HAP-1 (cell line): ENCODE results near the gene TLE4.
"Not testable (repeated sequence)": the region's sequence is repeated elsewhere in the genome, so short reads cannot be mapped to it uniquely, and the experiment has no call there.

ENCODE experiments used
- DNase-seq, 2 experiments: peaks; one replicate each; pipeline ENCODE4 v3.0.0-alpha.2; 2016 to 2020; ENCODE audit warnings: low spot score in 2 of 2
- H3K27me3 ChIP-seq: fragments of 250-450 bp; sonication (Bioruptor Pico); 2 replicates; pipeline ENCODE4 v1.5.1; 2020; ENCODE audit warnings: low read depth, mild to moderate bottlenecking, moderate library complexity
- H3K36me3 ChIP-seq: fragments of 250-450 bp; sonication (Bioruptor Pico); replicated peaks from 2 replicates; pipeline ENCODE4 v1.5.1; 2020; ENCODE audit warnings: mild to moderate bottlenecking
- H3K4me1 ChIP-seq: fragments of 250-450 bp; sonication (Bioruptor Pico); 2 replicates; pipeline ENCODE4 v1.5.1; 2020; ENCODE audit warnings: mild to moderate bottlenecking
- H3K4me3 ChIP-seq: fragments of 250-450 bp; sonication (Bioruptor Pico); 2 replicates; pipeline ENCODE4 v1.5.1; 2020; ENCODE audit warnings: mild to moderate bottlenecking, moderate library complexity
- H3K9me3 ChIP-seq: fragments of 250-450 bp; sonication (Bioruptor Pico); 2 replicates; pipeline ENCODE4 v1.5.1; 2020; ENCODE audit warnings: mild to moderate bottlenecking, moderate library complexity
- in situ Hi-C: fragments of 300-500 bp; cut with MboI; formaldehyde crosslinking; loops from 3 replicates; pipeline ENCODE4 v1.14.3; 2020; ENCODE audit warnings: low sequenced_read_pairs, inconsistent platforms, mixed read lengths

TLE4 gene

DNA sequence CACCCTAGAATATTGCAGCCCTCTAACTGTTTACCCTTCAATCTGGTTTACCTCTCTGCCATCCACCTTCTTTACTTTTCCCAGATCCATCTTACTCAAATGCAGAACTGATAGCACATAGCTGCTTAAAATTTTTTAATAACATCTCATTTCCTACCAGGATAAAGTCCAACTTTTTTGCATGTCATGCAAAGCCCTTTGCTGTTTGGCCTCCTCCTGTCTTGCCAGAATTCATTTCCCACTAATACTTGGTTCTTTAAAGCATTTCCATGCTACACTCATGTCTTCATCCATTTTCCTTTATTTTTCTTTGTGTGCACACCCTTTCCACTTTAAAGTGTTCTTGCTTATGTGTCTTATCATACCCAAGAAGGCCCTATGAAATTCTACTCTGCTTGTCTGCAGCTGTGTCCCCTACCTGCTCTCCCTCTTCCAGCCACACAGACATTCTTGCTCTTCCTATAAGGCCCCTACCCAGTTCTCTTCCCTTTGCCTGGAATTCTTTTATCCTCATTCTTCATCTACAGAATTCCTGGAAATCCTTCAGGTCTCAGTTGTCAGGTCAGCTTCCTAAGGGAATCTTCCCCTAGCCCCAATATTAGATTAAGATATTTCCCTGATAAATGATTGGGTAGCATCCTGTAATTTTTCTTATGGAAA, 50.3 kb downstream of the TLE4 start:
- H3K27me3 ChIP-seq, result no peaks in the 10 kb centered on the region
- no peak for DNase-seq
- H3K4me1 ChIP-seq, result peaks cover 4% of the 10 kb centered on the region; the same call in 1 of the 2 replicates
- no peak overlapping the region for H3K4me3 ChIP-seq
- in situ Hi-C loops, result no loop called here
- no peaks in the 10 kb centered on the region for H3K9me3 ChIP-seq
- H3K36me3 ChIP-seq, result no peaks in the 10 kb centered on the region

DNA sequence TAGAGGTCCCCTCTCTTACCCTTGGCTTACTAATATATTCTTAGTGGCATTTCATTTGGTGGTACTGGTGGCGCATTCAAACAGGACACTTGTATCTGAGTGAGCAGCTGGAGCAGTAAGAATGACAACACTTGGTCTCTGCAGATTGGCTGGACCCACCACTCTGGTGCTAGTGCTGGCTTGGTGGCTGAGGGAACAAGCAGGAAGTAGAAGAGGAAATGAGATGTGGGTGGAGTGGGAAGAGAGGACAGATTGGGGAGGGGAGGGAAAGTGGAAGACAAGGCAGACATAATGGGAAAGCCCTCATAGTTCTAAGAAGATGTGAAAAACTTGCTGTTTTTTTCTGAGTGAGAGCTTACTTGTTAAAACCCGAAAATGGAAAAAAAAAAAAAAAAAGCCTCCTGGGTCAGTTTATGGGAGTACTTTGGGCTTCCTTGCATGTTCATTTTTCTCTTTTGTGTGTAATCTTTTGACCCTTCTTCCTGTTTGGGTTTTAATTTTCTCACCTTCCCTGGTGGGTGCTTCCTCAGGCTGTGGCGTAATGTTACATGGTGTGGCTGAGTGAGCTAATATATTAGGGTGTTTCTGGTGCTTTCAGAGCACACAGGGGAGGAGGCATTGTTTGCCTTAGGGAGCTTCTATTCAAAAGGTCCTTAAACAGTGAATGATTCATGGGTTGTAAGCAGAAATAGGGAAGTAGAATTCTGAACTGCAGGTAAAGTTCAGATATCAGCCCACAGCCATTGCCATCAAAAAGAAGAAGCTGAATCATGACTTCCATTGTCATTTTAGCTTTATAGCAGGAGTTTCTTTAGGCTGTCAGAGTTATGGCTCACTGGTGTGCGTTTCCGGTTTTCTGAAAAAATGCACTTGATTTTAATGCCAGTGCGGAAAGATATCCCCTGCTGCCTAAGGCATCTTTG, 52.3 kb downstream of the TLE4 start:
- Histone ChIP-seq H3K9me3 (no peaks in the 10 kb centered on the region), H3K36me3 (no peaks in the 10 kb centered on the region), H3K4me3 (no peak overlapping the region), H3K4me1 (peaks cover 9% of the 10 kb centered on the region), H3K27me3 (no peaks in the 10 kb centered on the region)
- in situ Hi-C loops, result no loop called here
- DNase-seq, result no peak

DNA sequence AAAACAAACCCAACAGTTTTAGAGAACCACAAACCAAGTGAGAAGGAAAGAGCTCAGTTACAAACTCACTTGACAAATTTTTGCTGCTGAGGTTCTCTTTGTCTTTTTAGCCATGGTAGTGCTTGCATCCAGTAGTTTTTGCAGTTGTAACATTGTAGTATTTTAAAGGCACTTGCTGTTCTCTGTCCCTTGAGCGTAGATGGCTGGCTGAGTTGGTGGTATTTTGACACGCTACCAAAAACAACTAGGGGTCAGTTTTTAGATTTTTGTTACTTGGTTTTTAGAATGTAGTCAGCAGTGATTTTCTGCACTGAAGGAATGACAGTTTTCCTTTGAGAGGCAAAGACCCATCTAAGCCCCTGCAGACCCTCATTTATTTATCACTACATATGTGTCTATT, 58.0 kb downstream of the TLE4 start:
- Histone ChIP-seq H3K36me3 (no peaks in the 10 kb centered on the region), H3K4me1 (peaks cover 6% of the 10 kb centered on the region), H3K9me3 (no peaks in the 10 kb centered on the region), H3K4me3 (no peak overlapping the region), H3K27me3 (no peaks in the 10 kb centered on the region)
- in situ Hi-C loops, result no loop called here
- no peak for DNase-seq

DNA sequence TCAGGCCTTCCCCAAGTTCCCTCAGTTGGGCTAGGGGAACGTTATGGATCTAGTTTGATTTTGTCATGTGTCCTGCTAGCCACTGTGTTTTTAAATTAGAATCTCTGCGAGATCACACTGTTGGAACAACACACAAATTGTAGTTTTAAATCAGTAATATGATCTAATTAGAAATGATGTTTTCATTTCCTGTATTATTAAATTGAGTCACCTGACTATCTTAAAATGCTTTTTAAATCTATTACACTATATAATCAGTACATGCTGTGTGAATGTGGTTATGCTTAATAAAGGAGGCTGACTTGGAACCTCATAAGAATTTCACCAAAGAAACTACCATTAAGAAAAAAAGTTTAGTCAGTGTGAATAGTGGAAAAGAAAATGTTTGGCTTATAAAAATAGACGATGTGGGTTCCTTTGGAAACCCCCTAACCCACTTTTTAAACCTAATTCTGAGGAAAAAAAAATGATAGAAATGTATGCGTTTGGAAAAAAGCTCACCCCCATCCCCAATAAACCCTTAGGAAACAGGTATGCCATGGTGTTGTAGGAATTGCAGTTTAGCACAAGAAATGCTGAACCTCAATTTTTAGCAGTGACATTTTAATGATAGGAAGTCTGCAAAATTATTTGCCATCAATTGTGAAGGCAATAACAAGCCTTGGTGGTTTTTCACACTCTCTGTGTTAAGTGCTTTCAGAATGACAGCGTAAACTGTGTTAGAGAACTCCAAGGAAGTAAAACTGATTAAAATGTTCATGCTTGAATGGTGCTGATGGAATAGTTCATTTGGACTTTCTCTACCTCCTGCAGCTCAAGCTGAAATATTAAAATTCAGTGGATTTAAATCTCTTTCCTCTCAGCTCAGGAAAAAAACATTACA, 59.0 kb downstream of the TLE4 start:
- Histone ChIP-seq H3K36me3 (no peaks in the 10 kb centered on the region), H3K9me3 (no peaks in the 10 kb centered on the region), H3K27me3 (no peaks in the 10 kb centered on the region), H3K4me1 (peaks cover 6% of the 10 kb centered on the region), H3K4me3 (no peak overlapping the region)
- DNase-seq, result no peak
- in situ Hi-C loops, result no loop called here

DNA sequence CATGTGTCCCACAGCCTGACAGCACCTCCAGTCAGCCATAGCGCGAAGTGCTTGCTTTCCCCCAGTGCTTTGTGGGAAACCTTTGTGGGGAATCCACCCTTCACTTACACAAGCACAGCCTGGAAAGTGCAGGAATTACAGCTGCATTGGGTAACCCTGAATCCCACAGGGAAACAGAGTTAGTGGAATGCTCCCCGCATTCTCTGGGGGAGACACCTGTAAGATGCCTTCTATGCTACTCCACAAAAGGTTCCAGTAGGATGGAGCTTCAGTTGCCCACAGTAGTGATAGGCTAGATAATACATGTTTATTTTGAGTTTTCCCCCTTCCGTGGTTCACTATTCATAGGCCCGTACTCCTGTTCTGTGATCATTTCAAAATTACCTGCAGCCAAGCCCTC, 60.3 kb downstream of the TLE4 start:
- Histone ChIP-seq H3K4me1 (peaks cover 6% of the 10 kb centered on the region), H3K9me3 (no peaks in the 10 kb centered on the region), H3K4me3 (no peak overlapping the region), H3K27me3 (no peaks in the 10 kb centered on the region), H3K36me3 (no peaks in the 10 kb centered on the region)
- in situ Hi-C loops, result no loop called here
- no peak for DNase-seq

DNA sequence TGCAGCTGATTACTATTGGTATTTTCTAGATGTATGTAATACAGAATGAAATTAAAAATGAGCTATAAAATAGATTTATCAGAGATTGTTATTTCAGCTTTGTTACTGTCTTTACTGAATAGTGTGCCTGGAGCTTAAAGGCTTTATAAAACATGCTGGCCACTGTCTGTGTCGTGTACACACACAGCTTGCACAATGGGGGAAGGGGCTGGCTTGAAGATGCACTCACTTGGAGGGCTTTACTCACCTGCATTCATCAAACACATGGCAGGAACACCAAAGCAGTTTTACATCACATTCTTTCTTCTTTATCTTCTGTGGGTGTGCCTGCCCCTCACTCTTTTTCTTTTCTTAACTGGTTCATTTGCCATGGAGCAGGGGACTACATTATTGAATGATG, 60.9 kb downstream of the TLE4 start:
- in situ Hi-C loops, result no loop called here
- H3K9me3 ChIP-seq, result no peaks in the 10 kb centered on the region
- H3K4me3 ChIP-seq, result no peak overlapping the region
- DNase-seq, result no peak
- peaks cover 4% of the 10 kb centered on the region for H3K4me1 ChIP-seq
- no peaks in the 10 kb centered on the region for H3K36me3 ChIP-seq
- no peaks in the 10 kb centered on the region for H3K27me3 ChIP-seq

DNA sequence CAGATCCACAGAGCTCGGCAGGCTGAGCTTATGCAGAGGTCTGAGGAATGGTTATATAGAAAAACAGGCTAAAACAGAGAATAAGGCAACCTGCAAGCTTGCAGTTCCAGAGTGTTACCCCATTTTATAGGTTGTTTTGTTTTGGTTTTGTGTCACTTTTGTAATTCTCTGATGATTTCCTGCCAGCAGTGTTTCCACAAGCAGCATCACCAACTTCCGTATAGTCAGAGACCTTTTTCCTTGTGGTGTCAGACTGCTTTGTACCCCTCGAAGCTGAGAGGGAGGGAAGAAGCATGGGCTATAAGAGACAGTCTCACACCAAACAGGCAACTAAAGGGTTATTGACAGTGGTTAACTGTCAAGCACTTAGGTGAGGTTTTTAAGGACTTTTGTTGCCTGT, 61.8 kb downstream of the TLE4 start:
- no peaks in the 10 kb centered on the region for H3K9me3 ChIP-seq
- H3K27me3 ChIP-seq, result no peaks in the 10 kb centered on the region
- H3K4me3 ChIP-seq, result no peak overlapping the region
- no peaks in the 10 kb centered on the region for H3K4me1 ChIP-seq
- no peak for DNase-seq
- no peaks in the 10 kb centered on the region for H3K36me3 ChIP-seq
- in situ Hi-C loops, result no loop called here

DNA sequence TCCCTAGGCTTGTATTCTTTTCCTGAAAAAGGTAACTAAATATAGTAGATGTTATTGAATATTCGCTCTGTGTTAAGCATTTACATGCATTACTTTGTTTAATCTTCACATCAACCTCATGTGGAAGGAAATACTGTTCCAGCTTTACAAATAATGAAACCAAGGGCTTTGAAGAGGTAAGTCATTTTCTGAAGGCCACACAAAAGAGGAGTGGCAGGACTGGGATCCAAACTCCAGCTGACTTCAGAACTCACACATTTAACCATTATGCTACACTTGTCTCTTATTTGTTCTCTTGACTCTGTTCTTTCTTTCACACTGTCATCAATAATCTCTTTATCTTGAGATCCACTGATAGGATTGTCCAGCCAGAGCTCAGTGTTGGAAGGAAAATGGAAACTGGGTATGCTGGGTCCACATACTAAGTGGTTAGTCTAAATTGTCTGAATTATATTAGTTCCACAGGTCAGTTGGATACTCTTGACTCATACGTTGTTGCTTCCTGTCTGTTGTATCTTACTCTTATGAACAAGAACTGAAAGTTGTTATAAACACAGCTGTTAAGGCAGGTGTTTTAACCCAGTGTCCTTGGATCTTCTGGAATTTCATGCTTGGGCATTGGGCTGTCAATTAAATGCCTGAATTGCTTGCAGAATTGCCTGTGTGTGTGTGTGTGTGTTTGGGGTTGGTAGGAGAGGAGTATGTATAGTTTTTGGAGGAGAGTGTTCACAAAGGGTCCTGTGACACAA, 65.6 kb downstream of the TLE4 start:
- no peaks in the 10 kb centered on the region for H3K36me3 ChIP-seq
- in situ Hi-C loops, result no loop called here

DNA sequence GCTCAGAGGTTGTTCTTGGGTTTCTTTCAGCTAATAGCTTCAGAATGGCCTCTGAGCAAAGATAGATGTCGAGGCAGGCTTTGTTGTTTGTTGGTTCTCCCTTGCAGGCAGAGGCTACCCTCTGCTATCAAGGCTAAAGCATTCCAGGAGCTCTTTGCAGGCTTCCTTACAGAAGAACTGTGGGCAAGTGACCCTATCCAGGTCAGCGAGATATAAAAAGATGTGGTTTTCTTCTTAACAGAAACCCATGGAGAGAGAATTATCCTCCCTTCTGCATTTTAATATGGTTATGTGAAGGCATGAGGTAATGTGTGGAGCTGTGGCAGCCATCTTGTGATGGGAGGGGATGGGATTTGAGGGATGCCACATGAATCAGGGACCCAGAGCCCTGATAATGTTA, 67.0 kb downstream of the TLE4 start:
- H3K4me1 ChIP-seq, result no peaks in the 10 kb centered on the region
- H3K9me3 ChIP-seq, result no peaks in the 10 kb centered on the region

More for the DNA sequence above, 65.6 kb downstream of the TLE4 start:
- no peaks in the 10 kb centered on the region for H3K4me1 ChIP-seq
- H3K9me3 ChIP-seq, result no peaks in the 10 kb centered on the region
- no peaks in the 10 kb centered on the region for H3K27me3 ChIP-seq
- no peak for DNase-seq
- no peak overlapping the region for H3K4me3 ChIP-seq

DNA sequence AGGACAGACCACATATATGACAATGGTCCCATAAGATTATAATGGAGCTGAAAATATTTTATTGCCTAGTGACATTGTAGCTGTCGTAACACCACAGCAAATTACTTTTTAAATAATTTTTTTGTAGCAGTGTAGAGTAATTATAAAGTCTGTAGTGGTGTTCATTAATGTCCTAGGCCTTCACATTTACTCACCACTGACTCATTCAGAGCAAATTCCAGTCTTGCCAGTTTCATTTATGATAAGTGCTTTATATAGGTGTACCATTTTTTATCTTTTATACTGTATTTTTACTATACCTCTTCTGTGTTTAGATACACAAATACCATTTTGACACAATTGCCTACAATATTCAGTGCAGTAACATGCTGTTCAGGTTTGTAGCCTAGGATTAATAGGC, 67.6 kb downstream of the TLE4 start:
- no peaks in the 10 kb centered on the region for H3K27me3 ChIP-seq
- no peak overlapping the region for H3K4me3 ChIP-seq
- no peak for DNase-seq
- no peaks in the 10 kb centered on the region for H3K9me3 ChIP-seq
- in situ Hi-C loops, result no loop called here
- H3K36me3 ChIP-seq, result no peaks in the 10 kb centered on the region
- no peaks in the 10 kb centered on the region for H3K4me1 ChIP-seq

More for the DNA sequence above, 67.0 kb downstream of the TLE4 start:
- in situ Hi-C loops, result no loop called here
- Histone ChIP-seq H3K27me3 (no peaks in the 10 kb centered on the region), H3K4me3 (no peak overlapping the region), H3K36me3 (no peaks in the 10 kb centered on the region)
- no peak for DNase-seq

DNA sequence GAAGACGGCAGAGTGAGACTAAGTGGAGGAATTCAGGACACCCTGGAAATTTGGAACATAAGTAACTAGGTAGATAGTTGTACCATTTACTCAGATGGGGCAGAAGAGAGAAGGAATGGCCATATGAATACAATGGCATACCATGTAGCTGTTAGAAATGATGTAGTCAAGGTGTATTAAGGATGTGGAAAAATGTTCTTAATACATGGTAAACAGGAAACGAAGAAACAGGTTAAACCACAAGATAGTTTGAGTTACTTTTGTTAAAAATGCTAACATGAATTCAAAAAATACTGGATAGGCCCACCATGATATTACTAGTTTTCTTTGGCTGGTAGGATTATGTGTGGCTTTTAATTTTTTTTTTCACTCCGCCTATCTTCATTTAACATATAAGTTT, 68.3 kb downstream of the TLE4 start:
- H3K4me1 ChIP-seq, H3K36me3 ChIP-seq, DNase-seq, H3K27me3 ChIP-seq, H3K9me3 ChIP-seq, in situ Hi-C loops, H3K4me3 ChIP-seq: not testable (repeated sequence)

DNA sequence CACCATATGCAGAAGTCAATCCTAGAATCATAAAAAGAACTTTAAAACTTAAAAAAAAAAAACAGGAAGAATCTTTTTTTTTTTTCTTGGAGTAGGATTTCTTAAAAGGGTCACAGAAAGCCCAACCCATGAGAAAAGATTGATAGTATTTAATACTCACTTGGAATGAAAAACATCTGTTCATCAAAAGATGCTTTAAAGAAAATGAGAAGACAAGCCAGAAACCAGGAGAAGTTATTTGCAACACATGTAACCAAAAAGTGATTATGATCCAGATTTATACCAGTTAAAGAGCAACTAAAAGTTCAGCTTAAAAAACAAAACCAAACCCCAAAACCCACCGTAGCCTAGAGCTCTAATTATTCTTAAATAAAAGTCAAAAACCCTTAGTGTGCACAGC, 69.3 kb downstream of the TLE4 start:
- in situ Hi-C loops, result no loop called here
- Histone ChIP-seq H3K4me1 (no peaks in the 10 kb centered on the region), H3K36me3 (no peaks in the 10 kb centered on the region), H3K27me3 (no peaks in the 10 kb centered on the region), H3K9me3 (no peaks in the 10 kb centered on the region), H3K4me3 (no peak overlapping the region)
- no peak for DNase-seq

DNA sequence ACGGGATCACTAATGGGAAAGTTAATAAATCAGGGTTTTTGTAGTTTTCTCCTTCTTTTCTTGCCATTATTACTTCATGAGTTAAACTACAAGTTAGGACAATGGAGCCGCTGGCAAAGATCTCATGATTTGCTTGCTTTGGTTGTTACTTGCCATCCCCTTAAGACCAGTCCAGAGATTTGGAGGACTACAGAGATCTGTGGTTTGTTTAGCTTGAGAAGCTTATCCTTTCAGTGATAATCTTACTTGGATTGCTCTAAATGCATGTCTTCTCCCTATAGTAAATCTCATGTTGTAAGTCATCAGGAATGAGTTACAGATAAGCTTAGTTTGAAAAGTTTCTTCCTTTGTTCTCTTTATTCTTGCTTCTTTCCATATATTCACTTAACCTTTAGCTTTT, 70.9 kb downstream of the TLE4 start:
- no peaks in the 10 kb centered on the region for H3K9me3 ChIP-seq
- no peaks in the 10 kb centered on the region for H3K4me1 ChIP-seq
- DNase-seq, result no peak
- H3K36me3 ChIP-seq, result no peaks in the 10 kb centered on the region
- no peaks in the 10 kb centered on the region for H3K27me3 ChIP-seq
- H3K4me3 ChIP-seq, result no peak overlapping the region
- in situ Hi-C loops, result no loop called here
